HepG2 (cell line): ENCODE data around the gene BCL2L2. TPM values are rescaled to one million over a fixed set of nuclear protein-coding genes. Genes with fewer than 3 reads are reported as not detected.

Experiments used
- GZF1 ChIP-seq: sonication (generic); formaldehyde crosslinking; IDR thresholded peaks from 2 replicates; pipeline ENCODE4 v1.5.1; 2020; ENCODE audit warnings: mild to moderate bottlenecking, missing genetic modification reagents
- IRF2 ChIP-seq: IDR thresholded peaks from 2 replicates; pipeline ENCODE4 v1.6.1; 2018; ENCODE audit warnings: missing genetic modification reagents, missing compliant biosample characterization
- IRF9 ChIP-seq: sonication (generic); formaldehyde crosslinking; IDR thresholded peaks from 2 replicates; pipeline ENCODE4 v1.8.0; 2022; ENCODE audit warnings: missing genetic modification reagents, mild to moderate bottlenecking, borderline replicate concordance
- KDM2A ChIP-seq: sonication (generic); formaldehyde crosslinking; IDR thresholded peaks from 2 replicates; pipeline ENCODE4 v1.4.0; 2020; ENCODE audit warnings: low read depth, missing genetic modification reagents, borderline replicate concordance
- MEIS1 ChIP-seq: sonication (generic); formaldehyde crosslinking; IDR thresholded peaks from 2 replicates; pipeline ENCODE4 v1.9.0; 2021; ENCODE audit warnings: mild to moderate bottlenecking, missing genetic modification reagents, moderate library complexity, borderline replicate concordance
- MIER2 ChIP-seq: IDR thresholded peaks from 2 replicates; pipeline ENCODE4 v1.6.1; 2016; ENCODE audit warnings: missing biosample characterization, missing genetic modification reagents
- NFE2 ChIP-seq: sonication (generic); formaldehyde crosslinking; IDR thresholded peaks from 2 replicates; pipeline ENCODE4 v1.4.0; 2020; ENCODE audit warnings: missing genetic modification reagents
- PLRG1 ChIP-seq: fragments of 450-650 bp; conservative IDR thresholded peaks from 2 replicates; pipeline ENCODE4 v1.6.1; 2016
- RAD21 ChIP-seq: fragments of 450-650 bp; formaldehyde crosslinking; IDR thresholded peaks from 2 replicates; pipeline ENCODE4 v1.5.0; 2020; ENCODE audit warnings: mild to moderate bottlenecking
- REPIN1 ChIP-seq: sonication (generic); formaldehyde crosslinking; IDR thresholded peaks from 2 replicates; pipeline ENCODE4 v1.8.0; 2022; ENCODE audit warnings: missing genetic modification reagents, low read depth, mild to moderate bottlenecking, borderline replicate concordance
- SIN3A ChIP-seq: IDR thresholded peaks from 2 replicates; pipeline ENCODE4 v1.6.1; 2011; ENCODE audit warnings: low read depth, mild to moderate bottlenecking, control low read depth, low read length, borderline replicate concordance
- SKIL ChIP-seq: sonication (generic); formaldehyde crosslinking; IDR thresholded peaks from 2 replicates; pipeline ENCODE4 v1.8.0; 2022; ENCODE audit warnings: missing genetic modification reagents, mild to moderate bottlenecking, moderate library complexity, borderline replicate concordance
- THYN1 ChIP-seq: sonication (generic); formaldehyde crosslinking; IDR thresholded peaks from 2 replicates; pipeline ENCODE4 v1.8.1; 2023; ENCODE audit warnings: low read depth, mild to moderate bottlenecking, moderate library complexity, missing genetic modification reagents, borderline replicate concordance
- ZBTB3 ChIP-seq: sonication (generic); formaldehyde crosslinking; IDR thresholded peaks from 2 replicates; pipeline ENCODE4 v1.4.0; 2020; ENCODE audit warnings: low read depth, mild to moderate bottlenecking, moderate library complexity, missing genetic modification reagents, borderline replicate concordance
- ZFP37 ChIP-seq: sonication (generic); formaldehyde crosslinking; IDR thresholded peaks from 2 replicates; pipeline ENCODE4 v1.4.0; 2020; ENCODE audit warnings: missing genetic modification reagents, borderline replicate concordance
- ZNF329 ChIP-seq: sonication (generic); formaldehyde crosslinking; IDR thresholded peaks from 2 replicates; pipeline ENCODE4 v1.9.0; 2021; ENCODE audit warnings: low read depth, mild to moderate bottlenecking, missing genetic modification reagents
- ZNF33A ChIP-seq: sonication (generic); formaldehyde crosslinking; IDR thresholded peaks from 2 replicates; pipeline ENCODE4 v1.5.1; 2020; ENCODE audit warnings: missing genetic modification reagents, mild to moderate bottlenecking, moderate library complexity, borderline replicate concordance
- ZNF768 ChIP-seq: sonication (generic); formaldehyde crosslinking; IDR thresholded peaks from 2 replicates; pipeline ENCODE4 v1.4.0; 2020; ENCODE audit warnings: missing genetic modification reagents
- polyA plus RNA-seq, 8 experiments: library from polyadenylated mRNA; depleted of rRNA in 3 of 8; stranded (reverse) in 7 of 8; unstranded in 1 of 8; fragments of >200 nt; fragmentation: Illumina TruSeq in 4 of 8; extraction: Trizol in 4 of 8; gene quantifications; 2 replicates each; pipeline versions ENCODE4 v1.2.1 to v1.2.3, GENCODE V29; 2011 to 2016; ENCODE audit warnings: low read depth in 4 of 8, missing spikeins in 1 of 8, mixed read lengths in 1 of 8; ENCODE audit not compliant: insufficient read depth in 1 of 8
- total RNA-seq, 5 experiments: library from RNA; depleted of rRNA; stranded (reverse); fragments of >200 nt; fragmentation: Illumina TruSeq; extraction: Trizol; gene quantifications; 2 replicates each; pipeline ENCODE4 v1.2.3, GENCODE V29; 2016; ENCODE audit warnings: low read depth in 1 of 5
- TF ChIP-seq, protein P1 (sequence below): sonication (generic); formaldehyde crosslinking; IDR thresholded peaks from 2 replicates; pipeline ENCODE4 v1.4.0; 2020; ENCODE audit warnings: missing genetic modification reagents
- TF ChIP-seq, protein P2 (sequence below): sonication (generic); formaldehyde crosslinking; IDR thresholded peaks from 2 replicates; pipeline ENCODE4 v1.4.0; 2020; ENCODE audit warnings: missing genetic modification reagents
- TF ChIP-seq, protein P3 (sequence below): sonication (generic); formaldehyde crosslinking; IDR thresholded peaks from 2 replicates; pipeline ENCODE4 v1.5.0; 2020; ENCODE audit warnings: missing genetic modification reagents

The BCL2L2 gene
- total and polyA plus RNA-seq, 2 of the 13 experiments (the other 11 are each of a cell fraction or from before 2014, with no cell fraction given) = 28.1 to 49.8 TPM

- TF ChIP-seq, protein P1, sequence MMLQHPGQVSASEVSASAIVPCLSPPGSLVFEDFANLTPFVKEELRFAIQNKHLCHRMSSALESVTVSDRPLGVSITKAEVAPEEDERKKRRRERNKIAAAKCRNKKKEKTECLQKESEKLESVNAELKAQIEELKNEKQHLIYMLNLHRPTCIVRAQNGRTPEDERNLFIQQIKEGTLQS = 0 out of 2 replicates have a peak, but pooled peaks have one; percentile 35
- TF ChIP-seq GZF1 (CRISPR knock-in tag) (no peak; the same call in 1 of the 2 replicates), IRF9 (CRISPR knock-in tag) (no peak), KDM2A (CRISPR knock-in tag) (peak; percentile 80), ZNF329 (CRISPR knock-in tag) (no peak), MEIS1 (0 out of 2 replicates have a peak, but pooled peaks have one; percentile 67), ZNF768 (peak; percentile 60; the same call in 1 of the 2 replicates), MIER2 (CRISPR knock-in tag) (no peak), ZFP37 (CRISPR knock-in tag) (no peak), REPIN1 (0 out of 2 replicates have a peak, but pooled peaks have one; percentile 17), THYN1 (CRISPR knock-in tag) (no peak), SIN3A (0 out of 2 replicates have a peak, but pooled peaks have one; percentile 18), ZNF33A (CRISPR knock-in tag) (no peak), IRF2 (CRISPR knock-in tag) (no peak), NFE2 (CRISPR knock-in tag) (no peak), RAD21 (peak; percentile 42), ZBTB3 (CRISPR knock-in tag) (0 out of 2 replicates have a peak, but pooled peaks have one; percentile 15), PLRG1 (no peak), SKIL (CRISPR knock-in tag) (no peak)
- TF ChIP-seq, protein P2, sequence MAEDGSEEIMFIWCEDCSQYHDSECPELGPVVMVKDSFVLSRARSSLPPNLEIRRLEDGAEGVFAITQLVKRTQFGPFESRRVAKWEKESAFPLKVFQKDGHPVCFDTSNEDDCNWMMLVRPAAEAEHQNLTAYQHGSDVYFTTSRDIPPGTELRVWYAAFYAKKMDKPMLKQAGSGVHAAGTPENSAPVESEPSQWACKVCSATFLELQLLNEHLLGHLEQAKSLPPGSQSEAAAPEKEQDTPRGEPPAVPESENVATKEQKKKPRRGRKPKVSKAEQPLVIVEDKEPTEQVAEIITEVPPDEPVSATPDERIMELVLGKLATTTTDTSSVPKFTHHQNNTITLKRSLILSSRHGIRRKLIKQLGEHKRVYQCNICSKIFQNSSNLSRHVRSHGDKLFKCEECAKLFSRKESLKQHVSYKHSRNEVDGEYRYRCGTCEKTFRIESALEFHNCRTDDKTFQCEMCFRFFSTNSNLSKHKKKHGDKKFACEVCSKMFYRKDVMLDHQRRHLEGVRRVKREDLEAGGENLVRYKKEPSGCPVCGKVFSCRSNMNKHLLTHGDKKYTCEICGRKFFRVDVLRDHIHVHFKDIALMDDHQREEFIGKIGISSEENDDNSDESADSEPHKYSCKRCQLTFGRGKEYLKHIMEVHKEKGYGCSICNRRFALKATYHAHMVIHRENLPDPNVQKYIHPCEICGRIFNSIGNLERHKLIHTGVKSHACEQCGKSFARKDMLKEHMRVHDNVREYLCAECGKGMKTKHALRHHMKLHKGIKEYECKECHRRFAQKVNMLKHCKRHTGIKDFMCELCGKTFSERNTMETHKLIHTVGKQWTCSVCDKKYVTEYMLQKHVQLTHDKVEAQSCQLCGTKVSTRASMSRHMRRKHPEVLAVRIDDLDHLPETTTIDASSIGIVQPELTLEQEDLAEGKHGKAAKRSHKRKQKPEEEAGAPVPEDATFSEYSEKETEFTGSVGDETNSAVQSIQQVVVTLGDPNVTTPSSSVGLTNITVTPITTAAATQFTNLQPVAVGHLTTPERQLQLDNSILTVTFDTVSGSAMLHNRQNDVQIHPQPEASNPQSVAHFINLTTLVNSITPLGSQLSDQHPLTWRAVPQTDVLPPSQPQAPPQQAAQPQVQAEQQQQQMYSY (CRISPR knock-in tag) = no peak
- TF ChIP-seq, protein P3, sequence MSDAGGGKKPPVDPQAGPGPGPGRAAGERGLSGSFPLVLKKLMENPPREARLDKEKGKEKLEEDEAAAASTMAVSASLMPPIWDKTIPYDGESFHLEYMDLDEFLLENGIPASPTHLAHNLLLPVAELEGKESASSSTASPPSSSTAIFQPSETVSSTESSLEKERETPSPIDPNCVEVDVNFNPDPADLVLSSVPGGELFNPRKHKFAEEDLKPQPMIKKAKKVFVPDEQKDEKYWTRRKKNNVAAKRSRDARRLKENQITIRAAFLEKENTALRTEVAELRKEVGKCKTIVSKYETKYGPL (CRISPR knock-in tag) = no peak
These were observed 20.1 kb downstream of the BCL2L2 start (continued) for GRCh38 chr14:23326491-23327332.
